ENCODE measurements around the gene CDC14B.

GRCh38 chr9:96626912-96627311 is 7.3 kb upstream of the CDC14B start:
- TF ChIP-seq CTCF (conservative IDR thresholded peaks at IDR 0.05 in 1 of 2, IDR thresholded peaks at IDR 0.05 in 1 of 2; ENCODE audit: extremely low read depth in 1 of 2, insufficient read depth in 1 of 2, low read depth in 1 of 2, low read length in 2 of 2): no peak
- TF ChIP-seq EZH2 (IDR thresholded peaks at IDR 0.05; ENCODE audit: borderline replicate concordance, low read length): no peak
